K562 (cell line): Measurements from ENCODE around the gene GMPR. TPM values are rescaled to one million over a fixed set of nuclear protein-coding genes. Genes with fewer than 3 reads are reported as not detected.

ENCODE experiments used
- CBX1 ChIP-seq: sonication (generic); IDR thresholded peaks from 2 replicates; pipeline ENCODE4 v1.6.1; 2016; ENCODE audit warnings: antibody characterized with exemption, low read depth, mild to moderate bottlenecking
- CHCHD3 ChIP-seq: fragments of 250-450 bp; sonication (Bioruptor Pico); IDR thresholded peaks from 2 replicates; pipeline ENCODE4 v2.1.2; 2022; ENCODE audit warnings: mild to moderate bottlenecking
- CXXC5 ChIP-seq: fragments of 250-450 bp; sonication (Bioruptor Pico); IDR thresholded peaks from 2 replicates; pipeline ENCODE4 v1.8.0; 2022; ENCODE audit warnings: inconsistent platforms, mild to moderate bottlenecking, moderate library complexity
- ETV6 ChIP-seq, 3 experiments: fragments of 150-350 bp in 1 of 3; sonication (generic) in 1 of 3; formaldehyde crosslinking in 1 of 3; IDR thresholded peaks; 2 replicates each; pipeline versions ENCODE4 v1.6.1 to v1.8.0; 2014 to 2022; ENCODE audit warnings: borderline replicate concordance in 2 of 3, low read depth in 2 of 3, antibody characterized with exemption in 1 of 3, low read length in 1 of 3, mild to moderate bottlenecking in 1 of 3, missing genetic modification reagents in 1 of 3
- JUN ChIP-seq, 2 experiments: sonication (generic) in 1 of 2; formaldehyde crosslinking in 1 of 2; IDR thresholded peaks; 2 replicates each; pipeline versions ENCODE4 v1.6.1 to v1.8.0; 2012 to 2022; ENCODE audit warnings: borderline replicate concordance in 2 of 2, mild to moderate bottlenecking in 2 of 2, improper control_type of control experiment in 1 of 2, low read depth in 1 of 2, low read length in 1 of 2, missing genetic modification reagents in 1 of 2
- MTA1 ChIP-seq: fragments of 450-650 bp; IDR thresholded peaks from 2 replicates; pipeline ENCODE4 v1.6.1; 2017; ENCODE audit warnings: borderline replicate concordance
- NCOA1 ChIP-seq: fragments of 450-650 bp; IDR thresholded peaks from 2 replicates; pipeline ENCODE4 v1.6.1; 2016; ENCODE audit warnings: low read depth
- NFRKB ChIP-seq: fragments of 450-650 bp; IDR thresholded peaks from 2 replicates; pipeline ENCODE4 v1.6.1; 2016; ENCODE audit warnings: low read depth
- PPARD ChIP-seq: fragments of 250-450 bp; sonication (Bioruptor Pico); IDR thresholded peaks from 2 replicates; pipeline ENCODE4 v1.8.0; 2022; ENCODE audit warnings: inconsistent platforms, mild to moderate bottlenecking, moderate library complexity
- SMC3 ChIP-seq: conservative IDR thresholded peaks from 2 replicates; pipeline ENCODE4 v1.6.1; 2011; ENCODE audit warnings: low read depth, low read length, improper control_type of control experiment; ENCODE audit not compliant: insufficient read depth
- TAL1 ChIP-seq: fragments of 450-650 bp; IDR thresholded peaks from 2 replicates; pipeline ENCODE4 v1.6.1; 2016; ENCODE audit warnings: mild to moderate bottlenecking
- TEAD1 ChIP-seq, 2 experiments: fragments of 450-650 bp in 1 of 2; sonication (generic) in 1 of 2; formaldehyde crosslinking; IDR thresholded peaks; 2 replicates each; pipeline versions ENCODE4 v1.4.0 to v1.8.0; 2020 to 2022; ENCODE audit warnings: mild to moderate bottlenecking in 2 of 2, missing genetic modification reagents in 1 of 2
- YY1 ChIP-seq, 3 experiments: IDR thresholded peaks; 2 replicates each; pipeline ENCODE4 v1.6.1; 2011; ENCODE audit warnings: low read length in 2 of 3, mild to moderate bottlenecking in 2 of 3, moderate library complexity in 2 of 3, borderline replicate concordance in 1 of 3, control low read depth in 1 of 3, low read depth in 1 of 3; ENCODE audit not compliant: insufficient read depth in 3 of 3, insufficient replicate concordance in 2 of 3, control insufficient read depth in 1 of 3, insufficient read length in 1 of 3; ENCODE audit errors: extremely low read depth in 1 of 3
- ZC3H8 ChIP-seq: fragments of 450-650 bp; IDR thresholded peaks from 2 replicates; pipeline ENCODE4 v1.6.1; 2017
- ZNF740 ChIP-seq, 3 experiments: fragments of 200-800 bp in 1 of 3; sonication (Bioruptor generic) in 1 of 3; sonication (generic) in 1 of 3; formaldehyde crosslinking in 1 of 3; IDR thresholded peaks; 2 replicates each; pipeline versions ENCODE4 v1.6.1 to v1.8.0; 2016 to 2022; ENCODE audit warnings: mild to moderate bottlenecking in 2 of 3, missing compliant biosample characterization in 2 of 3, missing genetic modification characterization in 2 of 3, missing genetic modification reagents in 1 of 3
- polyA plus RNA-seq, 8 experiments: library from polyadenylated mRNA; depleted of rRNA in 4 of 8; stranded (reverse) in 5 of 8; unstranded in 3 of 8; fragments of >200 nt; fragmentation: Nextera tagmentation in 2 of 8; fragmentation: Illumina TruSeq in 1 of 8; extraction: Ambion mirVana in 2 of 8; extraction: Trizol in 1 of 8; gene quantifications; 2 replicates each; pipeline versions ENCODE4 v1.2.1 to v1.2.3, GENCODE V29; 2011 to 2014; ENCODE audit warnings: inconsistent platforms in 1 of 8, missing spikeins in 1 of 8
- total RNA-seq, 7 experiments: library from RNA; depleted of rRNA in 6 of 7; stranded (reverse); fragments of >200 nt in 6 of 7; fragmentation: Illumina TruSeq in 2 of 7; extraction: Trizol in 2 of 7; gene quantifications; 2 replicates each; pipeline versions ENCODE4 v1.2.1 to v1.2.3, GENCODE V29; 2011 to 2021; ENCODE audit warnings: low replicate concordance in 1 of 7
- TF ChIP-seq, protein P1 (sequence below): fragments of 450-650 bp; IDR thresholded peaks from one replicate; pipeline ENCODE4 v1.6.1; 2018; ENCODE audit warnings: mild to moderate bottlenecking, moderate library complexity; ENCODE audit not compliant: partially characterized antibody
- TF ChIP-seq, protein P2 (sequence below): fragments of 450-650 bp; IDR thresholded peaks from 2 replicates; pipeline ENCODE4 v1.7.0; 2016; ENCODE audit warnings: borderline replicate concordance
- TF ChIP-seq, protein P3 (sequence below): sonication (generic); formaldehyde crosslinking; IDR thresholded peaks from 2 replicates; pipeline ENCODE4 v1.8.1; 2023; ENCODE audit warnings: mild to moderate bottlenecking, missing genetic modification reagents

The GMPR gene
- total and polyA plus RNA-seq, 9 of the 15 experiments (the other 6 are each of a cell fraction or from before 2014, with no cell fraction given), result 34.6 to 83.7 (median 49.8) TPM

DNA sequence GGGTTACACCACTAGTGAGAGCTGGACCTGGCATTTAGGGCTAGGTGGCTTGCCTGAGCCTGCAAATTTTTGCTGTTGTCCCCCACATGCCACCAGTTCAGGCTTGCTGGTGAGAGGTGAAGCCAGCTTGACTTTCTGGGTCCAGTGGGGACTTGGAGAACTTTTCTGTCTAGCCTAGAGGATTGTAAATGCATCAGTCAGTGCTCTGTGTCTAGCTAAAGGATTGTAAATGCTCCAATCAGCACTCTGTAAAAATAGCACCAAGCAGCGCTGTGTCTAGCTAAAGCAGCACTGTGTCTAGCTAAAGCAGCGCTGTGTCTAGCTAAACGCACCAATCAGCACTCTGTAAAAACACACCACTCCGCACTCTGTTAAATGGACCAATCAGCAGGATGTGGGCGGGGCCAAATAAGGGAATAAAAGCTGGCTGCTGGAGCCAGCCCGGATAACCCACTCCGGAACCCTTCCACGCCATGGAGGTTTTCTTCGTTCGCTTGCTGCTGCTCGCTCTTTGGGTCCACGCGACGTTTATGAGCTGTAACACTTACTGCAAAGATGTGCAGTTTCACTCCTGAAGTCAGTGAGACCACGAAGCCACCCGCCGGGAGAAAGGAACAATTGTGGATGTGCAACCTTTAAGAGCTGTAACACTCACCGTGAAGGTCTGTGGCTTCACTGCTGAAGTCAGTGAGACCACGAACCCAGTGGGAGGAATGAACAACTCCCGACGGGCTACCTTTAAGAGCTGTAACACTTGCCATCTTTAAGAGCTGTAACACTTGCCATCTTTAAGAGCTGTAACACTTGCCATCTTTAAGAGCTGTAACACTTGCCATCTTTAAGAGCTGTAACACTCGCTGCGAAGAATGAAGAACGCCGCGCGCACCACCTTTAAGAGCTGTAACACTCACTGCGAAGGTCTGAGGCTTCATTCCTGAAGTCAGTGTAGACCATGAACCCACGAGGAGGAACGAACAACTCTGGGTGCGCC is 27.3 kb downstream of the GMPR start (continued):
- TF ChIP-seq YY1 (IDR thresholded peaks at IDR 0.05; ENCODE audit: borderline replicate concordance in 1 of 3, control insufficient read depth in 1 of 3, extremely low read depth in 1 of 3, insufficient read depth in 3 of 3, insufficient read length in 1 of 3, insufficient replicate concordance in 2 of 3, low read depth in 1 of 3, low read length in 2 of 3) (peak in 2 of 3 experiments; percentile 54 to 85), SMC3 (0 out of 2 replicates have a peak, but pooled peaks have one; percentile 4), JUN (IDR thresholded peaks at IDR 0.05; ENCODE audit: borderline replicate concordance, low read depth, low read length) (no peak), JUN (CRISPR knock-in tag; IDR thresholded peaks at IDR 0.05; ENCODE audit: borderline replicate concordance) (0 out of 2 replicates have a peak, but pooled peaks have one; percentile 28), ZC3H8 (no peak), NFRKB (peak; percentile 76), CHCHD3 (CRISPR knock-in tag) (peak; percentile 95), ZNF740 (CRISPR knock-in tag; IDR thresholded peaks at IDR 0.05) (no peak), ZNF740 (tag; IDR thresholded peaks at IDR 0.05) (no peak), TAL1 (no peak), TEAD1 (CRISPR knock-in tag; IDR thresholded peaks at IDR 0.05) (peak; percentile 78 to 95; a peak in 3 of 4 replicates), MTA1 (peak; percentile 96), CXXC5 (CRISPR knock-in tag) (peak; percentile 83), PPARD (no peak), CBX1 (peak; percentile 100), NCOA1 (peak; percentile 68), ETV6 (IDR thresholded peaks at IDR 0.05; ENCODE audit: borderline replicate concordance in 1 of 2, low read depth in 2 of 2, low read length in 1 of 2) (peak in 1 of 2 experiments; percentile 65; a peak in 2 of 4 replicates), ETV6 (CRISPR knock-in tag; IDR thresholded peaks at IDR 0.05; ENCODE audit: borderline replicate concordance) (no peak)
- TF ChIP-seq, protein P1, sequence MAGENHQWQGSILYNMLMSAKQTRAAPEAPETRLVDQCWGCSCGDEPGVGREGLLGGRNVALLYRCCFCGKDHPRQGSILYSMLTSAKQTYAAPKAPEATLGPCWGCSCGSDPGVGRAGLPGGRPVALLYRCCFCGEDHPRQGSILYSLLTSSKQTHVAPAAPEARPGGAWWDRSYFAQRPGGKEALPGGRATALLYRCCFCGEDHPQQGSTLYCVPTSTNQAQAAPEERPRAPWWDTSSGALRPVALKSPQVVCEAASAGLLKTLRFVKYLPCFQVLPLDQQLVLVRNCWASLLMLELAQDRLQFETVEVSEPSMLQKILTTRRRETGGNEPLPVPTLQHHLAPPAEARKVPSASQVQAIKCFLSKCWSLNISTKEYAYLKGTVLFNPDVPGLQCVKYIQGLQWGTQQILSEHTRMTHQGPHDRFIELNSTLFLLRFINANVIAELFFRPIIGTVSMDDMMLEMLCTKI, result no peak
- TF ChIP-seq, protein P2, sequence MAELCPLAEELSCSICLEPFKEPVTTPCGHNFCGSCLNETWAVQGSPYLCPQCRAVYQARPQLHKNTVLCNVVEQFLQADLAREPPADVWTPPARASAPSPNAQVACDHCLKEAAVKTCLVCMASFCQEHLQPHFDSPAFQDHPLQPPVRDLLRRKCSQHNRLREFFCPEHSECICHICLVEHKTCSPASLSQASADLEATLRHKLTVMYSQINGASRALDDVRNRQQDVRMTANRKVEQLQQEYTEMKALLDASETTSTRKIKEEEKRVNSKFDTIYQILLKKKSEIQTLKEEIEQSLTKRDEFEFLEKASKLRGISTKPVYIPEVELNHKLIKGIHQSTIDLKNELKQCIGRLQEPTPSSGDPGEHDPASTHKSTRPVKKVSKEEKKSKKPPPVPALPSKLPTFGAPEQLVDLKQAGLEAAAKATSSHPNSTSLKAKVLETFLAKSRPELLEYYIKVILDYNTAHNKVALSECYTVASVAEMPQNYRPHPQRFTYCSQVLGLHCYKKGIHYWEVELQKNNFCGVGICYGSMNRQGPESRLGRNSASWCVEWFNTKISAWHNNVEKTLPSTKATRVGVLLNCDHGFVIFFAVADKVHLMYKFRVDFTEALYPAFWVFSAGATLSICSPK, result no peak
- TF ChIP-seq, protein P3, sequence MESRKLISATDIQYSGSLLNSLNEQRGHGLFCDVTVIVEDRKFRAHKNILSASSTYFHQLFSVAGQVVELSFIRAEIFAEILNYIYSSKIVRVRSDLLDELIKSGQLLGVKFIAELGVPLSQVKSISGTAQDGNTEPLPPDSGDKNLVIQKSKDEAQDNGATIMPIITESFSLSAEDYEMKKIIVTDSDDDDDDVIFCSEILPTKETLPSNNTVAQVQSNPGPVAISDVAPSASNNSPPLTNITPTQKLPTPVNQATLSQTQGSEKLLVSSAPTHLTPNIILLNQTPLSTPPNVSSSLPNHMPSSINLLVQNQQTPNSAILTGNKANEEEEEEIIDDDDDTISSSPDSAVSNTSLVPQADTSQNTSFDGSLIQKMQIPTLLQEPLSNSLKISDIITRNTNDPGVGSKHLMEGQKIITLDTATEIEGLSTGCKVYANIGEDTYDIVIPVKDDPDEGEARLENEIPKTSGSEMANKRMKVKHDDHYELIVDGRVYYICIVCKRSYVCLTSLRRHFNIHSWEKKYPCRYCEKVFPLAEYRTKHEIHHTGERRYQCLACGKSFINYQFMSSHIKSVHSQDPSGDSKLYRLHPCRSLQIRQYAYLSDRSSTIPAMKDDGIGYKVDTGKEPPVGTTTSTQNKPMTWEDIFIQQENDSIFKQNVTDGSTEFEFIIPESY (CRISPR knock-in tag), result peak; percentile 49
